OCI-LY7 (cell line): ENCODE results near the gene ZDHHC4.

ENCODE experiments used
- CTCF ChIP-seq: fragments of 200-600 bp; sonication (generic); conservative IDR thresholded peaks from 2 replicates; pipeline ENCODE4 v1.5.1; 2014; ENCODE audit warnings: mild to moderate bottlenecking, antibody characterized with exemption, low read length, moderate library complexity, mixed read lengths
- EZH2phosphoT487 ChIP-seq: fragments of 200-600 bp; sonication (generic); IDR thresholded peaks from 2 replicates; pipeline ENCODE4 v1.6.1; 2018; ENCODE audit warnings: low read depth, borderline replicate concordance, mild to moderate bottlenecking, mixed run types, antibody characterized with exemption, low read length, moderate library complexity, mixed read lengths

- TF ChIP-seq CTCF, result no peak
- TF ChIP-seq EZH2phosphoT487, result no peak
Measured at GRCh38 chr7:6571160-6571779, 6.0 kb upstream of the ZDHHC4 start.
